HFF-Myc (cell line): ENCODE data around the gene PTPRE.

ENCODE experiments used
- DNase-seq: peaks from one replicate; pipeline ENCODE4 v3.0.0-alpha.2; 2011; ENCODE audit warnings: low read depth; ENCODE audit errors: extremely low read depth
- H3K4me3 ChIP-seq: replicated peaks from 2 replicates; pipeline ENCODE4 v1.5.1; 2011; ENCODE audit warnings: low read depth, mild to moderate bottlenecking, control low read depth, low read length
- CTCF ChIP-seq: IDR thresholded peaks from 2 replicates; pipeline ENCODE4 v1.5.1; 2012; ENCODE audit warnings: mild to moderate bottlenecking, low read depth, low read length, control low read depth; ENCODE audit errors: missing control alignments

PTPRE gene

GRCh38 chr10:127906548-127907377 lies at the start of gene PTPRE:
Gene PTPRE (plus strand): TSS chr10:127907103. CDS start chr10:128040882, 133,779 bp downstream.
- DNase-seq, result no peak
- peak within 1 kb of the TSS; percentile 36 for H3K4me3 ChIP-seq
- TF ChIP-seq CTCF, result peak; percentile 39

- no peak for DNase-seq
- no peak for TF ChIP-seq CTCF
- no peak overlapping the region for H3K4me3 ChIP-seq
Measured at GRCh38 chr10:127860592-127860991, 46.3 kb upstream of the PTPRE start.

GRCh38 chr10:127863231-127863825 lies 43.6 kb upstream of the PTPRE start:
- TF ChIP-seq CTCF, result no peak
- DNase-seq, result peak; percentile 25
- H3K4me3 ChIP-seq, result no peak overlapping the region

GRCh38 chr10:127866276-127867013 lies 40.5 kb upstream of the PTPRE start:
- DNase-seq, result no peak
- H3K4me3 ChIP-seq, result no peak overlapping the region
- TF ChIP-seq CTCF, result no peak

- no peak for DNase-seq
- TF ChIP-seq CTCF, result no peak
- H3K4me3 ChIP-seq, result no peak overlapping the region
Measured at GRCh38 chr10:127867805-127868204, 39.1 kb upstream of the PTPRE start.

GRCh38 chr10:127869329-127869728 lies 37.6 kb upstream of the PTPRE start:
- H3K4me3 ChIP-seq, result no peak overlapping the region
- TF ChIP-seq CTCF, result no peak
- DNase-seq, result no peak
